ENCODE results near the gene OR6Q1. TPM values are rescaled to one million over a fixed set of nuclear protein-coding genes. Genes with fewer than 3 reads are reported as not detected.

Gene OR6Q1
- total and polyA plus RNA-seq, 7 donors: not detected

DNA sequence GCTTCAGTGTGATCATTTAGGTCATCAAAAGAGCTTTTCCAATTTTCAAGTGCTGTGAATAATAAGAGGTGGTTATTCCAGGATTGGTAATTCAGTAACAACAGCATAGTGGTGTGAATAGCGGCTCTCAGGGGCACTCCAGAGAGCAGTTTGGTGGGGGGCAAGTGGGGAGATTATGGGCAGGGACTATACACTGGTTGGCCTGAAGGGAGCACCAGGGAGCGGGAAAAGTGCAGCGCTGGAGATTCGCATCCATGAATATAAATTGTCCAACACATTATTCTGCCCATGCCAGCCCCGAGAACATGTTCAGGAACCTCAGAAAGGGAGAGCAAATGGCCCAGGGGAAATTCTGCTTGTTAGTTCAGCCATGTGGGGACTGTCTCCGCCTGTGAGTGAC is 37.9 kb downstream of the OR6Q1 start:
- Histone ChIP-seq H3K4me3 (no peak overlapping the region), H3K27ac (no peak overlapping the region), H3K9me3 (no peaks in the 10 kb centered on the region), H3K36me3 (ENCODE audit: insufficient read depth in 1 of 2, low read depth in 1 of 2) (no peaks in the 10 kb centered on the region), H3K4me1 (no peaks in the 10 kb centered on the region), H3K27me3 (ENCODE audit: insufficient read depth in 3 of 3, low read length in 2 of 3) (peaks cover 0 to 3% (median 0%) of the 10 kb centered on the region in 3 donors)
- intact Hi-C loops (cut with DNase I): no loop called here
- TF ChIP-seq, protein P1, sequence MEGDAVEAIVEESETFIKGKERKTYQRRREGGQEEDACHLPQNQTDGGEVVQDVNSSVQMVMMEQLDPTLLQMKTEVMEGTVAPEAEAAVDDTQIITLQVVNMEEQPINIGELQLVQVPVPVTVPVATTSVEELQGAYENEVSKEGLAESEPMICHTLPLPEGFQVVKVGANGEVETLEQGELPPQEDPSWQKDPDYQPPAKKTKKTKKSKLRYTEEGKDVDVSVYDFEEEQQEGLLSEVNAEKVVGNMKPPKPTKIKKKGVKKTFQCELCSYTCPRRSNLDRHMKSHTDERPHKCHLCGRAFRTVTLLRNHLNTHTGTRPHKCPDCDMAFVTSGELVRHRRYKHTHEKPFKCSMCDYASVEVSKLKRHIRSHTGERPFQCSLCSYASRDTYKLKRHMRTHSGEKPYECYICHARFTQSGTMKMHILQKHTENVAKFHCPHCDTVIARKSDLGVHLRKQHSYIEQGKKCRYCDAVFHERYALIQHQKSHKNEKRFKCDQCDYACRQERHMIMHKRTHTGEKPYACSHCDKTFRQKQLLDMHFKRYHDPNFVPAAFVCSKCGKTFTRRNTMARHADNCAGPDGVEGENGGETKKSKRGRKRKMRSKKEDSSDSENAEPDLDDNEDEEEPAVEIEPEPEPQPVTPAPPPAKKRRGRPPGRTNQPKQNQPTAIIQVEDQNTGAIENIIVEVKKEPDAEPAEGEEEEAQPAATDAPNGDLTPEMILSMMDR (IDR thresholded peaks at IDR 0.05): no peak
- 77 to 83% (median 83%) methylated on average over 6 of the region's 6 CpGs for WGBS, 3 donors
- ATAC-seq (no peak), DNase-seq (no peak)

DNA sequence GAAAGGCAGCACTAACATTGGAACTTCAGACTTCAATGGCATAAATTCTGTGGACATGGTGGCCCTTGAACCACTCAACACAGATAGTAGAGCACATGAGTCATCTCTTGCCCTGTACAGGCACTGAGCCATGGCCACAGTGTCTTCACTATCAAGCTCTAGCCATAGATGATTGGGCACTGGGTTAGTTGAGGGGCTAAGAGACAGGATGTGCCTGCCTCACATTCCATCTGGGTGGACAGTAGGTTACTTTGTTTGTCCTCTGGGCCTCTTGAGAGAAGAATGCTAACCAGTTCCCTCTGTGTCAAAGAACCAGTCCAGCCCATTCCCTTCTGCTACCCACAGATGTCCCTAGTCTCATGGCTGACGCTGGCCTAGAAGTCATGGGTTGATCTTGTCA is 39.8 kb downstream of the OR6Q1 start:
- DNase-seq: no peak
- Histone ChIP-seq H3K36me3 (ENCODE audit: insufficient read depth in 1 of 2, low read depth in 1 of 2) (no peaks in the 10 kb centered on the region), H3K27ac (no peak overlapping the region), H3K4me1 (no peaks in the 10 kb centered on the region), H3K27me3 (ENCODE audit: insufficient read depth in 3 of 3, low read length in 2 of 3) (peaks cover 0 to 3% (median 0%) of the 10 kb centered on the region in 3 donors), H3K9me3 (no peaks in the 10 kb centered on the region), H3K4me3 (no peak overlapping the region)
- no peak for ATAC-seq
- TF ChIP-seq, protein P1 (IDR thresholded peaks at IDR 0.05): no peak
- intact Hi-C loops (cut with DNase I): no loop called here
- 76 to 92% (median 85%) methylated on average over 1 of the region's 1 CpG for WGBS, 3 donors

DNA sequence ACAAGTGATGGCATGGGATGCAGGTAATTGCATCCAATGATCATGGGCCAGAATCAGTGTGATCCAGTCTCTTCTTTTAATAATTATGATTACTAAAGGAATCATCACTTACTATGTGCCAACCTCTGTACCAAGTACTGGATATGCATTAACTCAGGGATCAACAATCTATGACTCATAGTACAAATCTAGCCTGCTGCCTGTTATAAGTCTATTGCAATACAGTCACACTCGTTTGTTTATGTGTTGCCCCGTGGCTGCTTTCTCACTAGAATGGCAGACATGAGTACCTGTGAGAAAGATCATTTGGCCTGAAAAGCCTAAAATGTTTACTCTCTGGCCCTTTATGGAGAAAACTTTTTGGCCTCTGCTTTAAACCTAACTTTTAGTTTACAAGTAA is 45.0 kb downstream of the OR6Q1 start:
- no peak for ATAC-seq
- intact Hi-C loops (cut with DNase I): no loop called here
- WGBS, 3 donors: 31 to 37% (median 33%) methylated on average over 2 of the region's 2 CpGs

More for the DNA sequence above, 45.0 kb downstream of the OR6Q1 start:
- TF ChIP-seq, protein P1 (IDR thresholded peaks at IDR 0.05): no peak
- Histone ChIP-seq H3K27ac (no peak overlapping the region), H3K4me3 (no peak overlapping the region), H3K4me1 (no peaks in the 10 kb centered on the region), H3K36me3 (ENCODE audit: insufficient read depth in 1 of 2, low read depth in 1 of 2) (no peaks in the 10 kb centered on the region), H3K27me3 (ENCODE audit: insufficient read depth in 3 of 3, low read length in 2 of 3) (no peaks in the 10 kb centered on the region), H3K9me3 (no peaks in the 10 kb centered on the region)
- no peak for DNase-seq

Other genes starting within 250 kb of the OR6Q1 start
- not detected for gene OR9Q1, start 7.1 kb upstream of the OR6Q1 start, total RNA-seq
- gene OR9Q1, start 7.1 kb upstream of the OR6Q1 start, polyA plus RNA-seq: not detected
- not detected for gene OR9I1, start 94.6 kb downstream of the OR6Q1 start, total RNA-seq
- not detected for gene OR9I1, start 94.6 kb downstream of the OR6Q1 start, polyA plus RNA-seq
- not detected for gene OR9Q2, start 158.1 kb downstream of the OR6Q1 start, total RNA-seq
- not detected for gene OR9Q2, start 158.1 kb downstream of the OR6Q1 start, polyA plus RNA-seq
- not detected for gene OR1S2, start 173.2 kb downstream of the OR6Q1 start, total RNA-seq
- not detected for gene OR1S2, start 173.2 kb downstream of the OR6Q1 start, polyA plus RNA-seq
- not detected for gene OR1S1, start 181.8 kb downstream of the OR6Q1 start, total RNA-seq
- not detected for gene OR1S1, start 181.8 kb downstream of the OR6Q1 start, polyA plus RNA-seq
- gene OR10Q1, start 198.0 kb downstream of the OR6Q1 start, total RNA-seq: not detected
- gene OR10Q1, start 198.0 kb downstream of the OR6Q1 start, polyA plus RNA-seq: not detected
- not detected for gene OR10W1, start 237.3 kb downstream of the OR6Q1 start, total RNA-seq
- gene OR10W1, start 237.3 kb downstream of the OR6Q1 start, polyA plus RNA-seq: not detected

Measured in psoas muscle (tissue), 8 donors.